DOHH2 (cell line): ENCODE measurements around the gene SIT1.

Experiments used
- H3F3A ChIP-seq: fragments of 200-600 bp; sonication (generic), shearing (Covaris generic); 2 replicates; pipeline ENCODE4 v1.6.0; 2016; ENCODE audit warnings: antibody characterized with exemption, mild to moderate bottlenecking; ENCODE audit not compliant: control insufficient read depth, insufficient read depth
- H3K27ac ChIP-seq: fragments of 200-600 bp; sonication (generic); 2 replicates; pipeline ENCODE4 v1.5.1; 2014; ENCODE audit warnings: low read depth, mild to moderate bottlenecking, low read length, moderate library complexity
- H3K27me3 ChIP-seq: fragments of 200-600 bp; sonication (generic); 2 replicates; pipeline ENCODE4 v1.6.1; 2014; ENCODE audit warnings: mild to moderate bottlenecking, low read length, mixed read lengths; ENCODE audit not compliant: control insufficient read depth
- H3K36me3 ChIP-seq: fragments of 200-600 bp; sonication (generic); 2 replicates; pipeline ENCODE4 v1.6.1; 2014; ENCODE audit warnings: mild to moderate bottlenecking, low read length, moderate library complexity, mixed read lengths; ENCODE audit not compliant: control insufficient read depth
- H3K4me1 ChIP-seq: fragments of 200-600 bp; sonication (generic); 2 replicates; pipeline ENCODE4 v1.6.1; 2014; ENCODE audit warnings: mild to moderate bottlenecking, low read length, mixed read lengths; ENCODE audit not compliant: control insufficient read depth
- H3K4me2 ChIP-seq: fragments of 200-600 bp; sonication (generic); 2 replicates; pipeline ENCODE4 v1.6.0; 2014; ENCODE audit warnings: mild to moderate bottlenecking, low read length, moderate library complexity
- H3K4me3 ChIP-seq: fragments of 200-600 bp; sonication (generic); 2 replicates; pipeline ENCODE4 v1.5.1; 2014; ENCODE audit warnings: mild to moderate bottlenecking, low read length, mixed read lengths
- H3K79me2 ChIP-seq: fragments of 200-600 bp; sonication (generic); 2 replicates; pipeline ENCODE4 v1.6.1; 2014; ENCODE audit warnings: mild to moderate bottlenecking, low read length, mixed read lengths; ENCODE audit not compliant: control insufficient read depth
- H3K9me2 ChIP-seq: fragments of 200-600 bp; sonication (generic); replicated peaks from 2 replicates; pipeline ENCODE4 v1.6.1; 2014; ENCODE audit warnings: mild to moderate bottlenecking, low read length, mixed read lengths; ENCODE audit not compliant: control insufficient read depth
- H3K9me3 ChIP-seq: fragments of 200-600 bp; sonication (generic); 2 replicates; pipeline ENCODE4 v1.6.1; 2014; ENCODE audit warnings: antibody characterized with exemption, low read length, mixed read lengths; ENCODE audit not compliant: control insufficient read depth, insufficient read depth
- H4K20me1 ChIP-seq: fragments of 200-600 bp; sonication (generic); 2 replicates; pipeline ENCODE4 v1.6.0; 2014; ENCODE audit warnings: low read depth, mild to moderate bottlenecking, antibody characterized with exemption, low read length, moderate library complexity; ENCODE audit not compliant: control insufficient read depth, insufficient read depth
- EZH2phosphoT487 ChIP-seq: fragments of 200-600 bp; sonication (generic); IDR thresholded peaks from 2 replicates; pipeline ENCODE4 v1.6.1; 2017; ENCODE audit warnings: borderline replicate concordance, mild to moderate bottlenecking, antibody characterized with exemption, low read length, moderate library complexity, mixed read lengths
- TF ChIP-seq, protein P1 (sequence below): fragments of 200-600 bp; sonication (generic); IDR thresholded peaks from one replicate; pipeline ENCODE4 v1.5.1; 2014; ENCODE audit warnings: antibody characterized with exemption, mild to moderate bottlenecking, low read depth, low read length; ENCODE audit not compliant: poor library complexity, severe bottlenecking

The SIT1 gene

DNA sequence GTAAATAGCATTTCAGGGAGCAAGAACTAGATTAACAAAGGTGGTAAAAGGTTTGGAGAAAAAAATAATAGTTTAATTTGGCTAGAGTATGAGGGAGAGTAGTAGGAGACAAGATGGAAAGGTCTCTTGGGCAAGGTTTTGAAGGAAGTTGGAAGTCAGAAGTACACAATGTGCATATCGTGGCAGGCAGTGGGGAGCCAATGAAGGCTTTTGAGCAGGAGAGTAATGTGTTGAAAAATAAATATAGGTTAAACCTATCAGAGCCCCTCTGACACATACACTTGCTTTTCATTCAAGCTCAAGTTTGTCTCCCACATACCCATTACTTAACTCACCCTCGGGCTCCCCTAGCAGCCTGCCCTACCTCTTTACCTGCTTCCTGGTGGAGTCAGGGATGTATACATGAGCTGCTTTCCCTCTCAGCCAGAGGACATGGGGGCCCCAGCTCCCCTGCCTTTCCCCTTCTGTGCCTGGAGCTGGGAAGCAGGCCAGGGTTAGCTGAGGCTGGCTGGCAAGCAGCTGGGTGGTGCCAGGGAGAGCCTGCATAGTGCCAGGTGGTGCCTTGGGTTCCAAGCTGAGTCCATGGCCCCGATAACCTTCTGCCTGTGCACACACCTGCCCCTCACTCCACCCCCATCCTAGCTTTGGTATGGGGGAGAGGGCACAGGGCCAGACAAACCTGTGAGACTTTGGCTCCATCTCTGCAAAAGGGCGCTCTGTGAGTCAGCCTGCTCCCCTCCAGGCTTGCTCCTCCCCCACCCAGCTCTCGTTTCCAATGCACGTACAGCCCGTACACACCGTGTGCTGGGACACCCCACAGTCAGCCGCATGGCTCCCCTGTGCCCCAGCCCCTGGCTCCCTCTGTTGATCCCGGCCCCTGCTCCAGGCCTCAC is 22.6 kb upstream of the SIT1 start, which contains the start of gene CA9:
CA9 (plus strand) TSS at position 797 of the 893 bp plus-strand sequence; CDS start at position 829, 32 bp downstream.
- Histone ChIP-seq H3K4me3 (no peak within 1 kb of the TSS), H3K4me1 (no peaks in the 10 kb centered on the region), H3F3A (no peaks in the 10 kb centered on the region), H4K20me1 (no peaks in the 10 kb centered on the region), H3K36me3 (no peaks in the 10 kb centered on the region), H3K79me2 (no peaks in the 10 kb centered on the region), H3K9me2 (no peaks in the 10 kb centered on the region), H3K9me3 (no peaks in the 10 kb centered on the region), H3K4me2 (no peak within 1 kb of the TSS), H3K27me3 (peaks cover 6% of the 10 kb centered on the region; the same call in 1 of the 2 replicates), H3K27ac (no peak within 1 kb of the TSS)
- TF ChIP-seq EZH2phosphoT487, result no peak
- TF ChIP-seq, protein P1, sequence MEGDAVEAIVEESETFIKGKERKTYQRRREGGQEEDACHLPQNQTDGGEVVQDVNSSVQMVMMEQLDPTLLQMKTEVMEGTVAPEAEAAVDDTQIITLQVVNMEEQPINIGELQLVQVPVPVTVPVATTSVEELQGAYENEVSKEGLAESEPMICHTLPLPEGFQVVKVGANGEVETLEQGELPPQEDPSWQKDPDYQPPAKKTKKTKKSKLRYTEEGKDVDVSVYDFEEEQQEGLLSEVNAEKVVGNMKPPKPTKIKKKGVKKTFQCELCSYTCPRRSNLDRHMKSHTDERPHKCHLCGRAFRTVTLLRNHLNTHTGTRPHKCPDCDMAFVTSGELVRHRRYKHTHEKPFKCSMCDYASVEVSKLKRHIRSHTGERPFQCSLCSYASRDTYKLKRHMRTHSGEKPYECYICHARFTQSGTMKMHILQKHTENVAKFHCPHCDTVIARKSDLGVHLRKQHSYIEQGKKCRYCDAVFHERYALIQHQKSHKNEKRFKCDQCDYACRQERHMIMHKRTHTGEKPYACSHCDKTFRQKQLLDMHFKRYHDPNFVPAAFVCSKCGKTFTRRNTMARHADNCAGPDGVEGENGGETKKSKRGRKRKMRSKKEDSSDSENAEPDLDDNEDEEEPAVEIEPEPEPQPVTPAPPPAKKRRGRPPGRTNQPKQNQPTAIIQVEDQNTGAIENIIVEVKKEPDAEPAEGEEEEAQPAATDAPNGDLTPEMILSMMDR, result no peak

DNA sequence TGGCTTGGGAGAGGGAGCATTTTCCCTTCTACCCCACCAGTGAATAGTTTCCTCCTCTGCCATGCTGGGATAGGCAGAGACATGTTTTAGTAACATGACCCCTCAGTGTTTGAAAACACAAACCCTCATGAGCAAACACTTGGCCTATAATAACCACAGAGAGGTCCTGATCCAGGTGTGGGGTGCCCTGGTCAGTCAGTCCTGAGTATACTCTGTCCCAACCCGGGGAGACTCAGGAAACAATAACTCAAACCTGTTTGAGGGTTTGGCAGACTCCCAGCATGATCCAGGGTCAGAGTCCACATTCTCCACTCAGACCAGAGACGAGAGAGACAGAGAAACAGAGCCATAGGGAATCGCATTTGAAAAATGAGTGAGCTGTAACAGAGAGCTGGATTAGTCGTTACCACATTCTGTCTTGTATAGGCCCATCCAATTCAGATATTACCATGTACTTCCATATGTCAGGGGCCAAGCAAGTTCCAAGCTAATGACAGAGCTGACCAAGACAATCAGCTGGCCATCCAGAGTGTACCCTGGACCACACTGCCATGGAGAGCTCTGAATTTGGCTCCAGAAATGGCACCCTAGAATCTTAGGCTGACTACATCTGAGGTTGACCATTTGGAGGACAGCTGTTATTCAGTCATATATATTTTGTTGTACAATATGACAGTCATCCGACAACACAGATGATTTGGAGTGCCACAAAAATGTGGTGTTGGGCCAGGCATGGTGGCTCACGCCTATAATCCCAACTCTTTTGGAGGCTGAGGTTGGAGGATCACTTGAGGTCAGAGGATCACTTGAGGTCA is 18.8 kb upstream of the SIT1 start:
- Histone ChIP-seq H3K4me1 (peaks cover 11% of the 10 kb centered on the region), H3K9me3 (no peaks in the 10 kb centered on the region), H3K27me3 (peaks cover 6% of the 10 kb centered on the region; the same call in 1 of the 2 replicates), H3K4me3 (no peak overlapping the region), H3K4me2 (no peak overlapping the region), H4K20me1 (no peaks in the 10 kb centered on the region), H3K9me2 (no peaks in the 10 kb centered on the region), H3F3A (no peaks in the 10 kb centered on the region), H3K27ac (no peak overlapping the region), H3K36me3 (peaks cover 4% of the 10 kb centered on the region), H3K79me2 (peaks cover 5% of the 10 kb centered on the region)
- TF ChIP-seq EZH2phosphoT487, result no peak
- TF ChIP-seq, protein P1, result no peak

DNA sequence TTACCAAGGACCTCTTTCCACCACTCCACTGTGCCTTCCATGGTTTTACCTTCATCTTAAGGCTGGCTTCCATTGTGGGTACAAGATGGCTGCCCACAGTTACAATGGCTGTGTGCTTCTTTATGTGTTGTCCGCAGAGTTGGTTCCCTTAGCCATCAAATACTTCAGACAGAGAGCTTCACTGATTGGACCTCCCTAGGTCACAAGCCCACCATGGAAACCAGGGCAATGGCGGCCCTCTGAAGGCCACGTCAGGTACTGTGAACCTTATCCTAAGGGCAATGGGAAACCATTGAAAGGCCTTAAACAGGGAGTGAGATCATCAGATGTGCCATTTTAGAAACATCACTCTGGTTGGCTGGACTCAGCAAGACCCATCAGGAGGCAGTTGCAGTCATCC is 17.2 kb upstream of the SIT1 start:
- peaks cover 20% of the 10 kb centered on the region for H3K36me3 ChIP-seq
- peaks cover 27% of the 10 kb centered on the region for H3K4me1 ChIP-seq
- H3K9me2 ChIP-seq, result no peaks in the 10 kb centered on the region
- no peaks in the 10 kb centered on the region for H3K27me3 ChIP-seq
- H3K27ac ChIP-seq, result no peak overlapping the region
- no peak for TF ChIP-seq EZH2phosphoT487
- no peaks in the 10 kb centered on the region for H3K9me3 ChIP-seq
- no peak overlapping the region for H3K4me3 ChIP-seq
- no peak overlapping the region for H3K4me2 ChIP-seq
- no peaks in the 10 kb centered on the region for H3F3A ChIP-seq
- H4K20me1 ChIP-seq, result no peaks in the 10 kb centered on the region
- peaks cover 21% of the 10 kb centered on the region for H3K79me2 ChIP-seq
